Adrenal gland (tissue), 12 donors: ENCODE measurements around the gene CADM1. TPM values are rescaled to one million over a fixed set of nuclear protein-coding genes. Genes with fewer than 3 reads are reported as not detected.

Experiments used
- DNase-seq, 7 donors: peaks; one replicate each; pipeline ENCODE4 v3.0.0-alpha.2; 2019 to 2020
- H3K27ac ChIP-seq, 5 donors: fragments of 200-600 bp; sonication (generic) in 4 of 5; 1 replicate in 3 of 5; 2 replicates in 2 of 5; pipeline versions ENCODE4 v1.5.1 to v1.8.0; 2016 to 2020; ENCODE audit warnings: mild to moderate bottlenecking in 1 of 5
- H3K27me3 ChIP-seq: fragments of 200-600 bp; 2 replicates; pipeline ENCODE4 v1.8.0; 2021
- H3K36me3 ChIP-seq, 2 donors: fragments of 200-600 bp; replicated peaks in 1 of 2; 1 replicate in 1 of 2; 2 replicates in 1 of 2; pipeline versions ENCODE4 v1.5.1 to v1.8.0; 2018 to 2022
- H3K4me1 ChIP-seq, 2 donors: fragments of 200-600 bp; replicated peaks in 1 of 2; 1 replicate in 1 of 2; 2 replicates in 1 of 2; pipeline versions ENCODE4 v1.5.1 to v1.8.0; 2018 to 2021
- H3K4me3 ChIP-seq, 4 donors: fragments of 200-600 bp; sonication (generic) in 3 of 4; one replicate each; pipeline ENCODE4 v1.5.1; 2016 to 2018
- H3K9me3 ChIP-seq, 3 donors: fragments of 200-600 bp; sonication (generic) in 1 of 3; replicated peaks in 1 of 3; 1 replicate in 2 of 3; 2 replicates in 1 of 3; pipeline versions ENCODE4 v1.5.1 to v1.8.0; 2016 to 2021
- POLR2A ChIP-seq, 2 donors: fragments of 450-650 bp; IDR thresholded peaks; one replicate each; pipeline ENCODE4 v1.6.1; 2017; ENCODE audit warnings: antibody characterized with exemption in 2 of 2, mild to moderate bottlenecking in 2 of 2, moderate library complexity in 1 of 2
- WGBS, 4 donors: extraction: QIAGEN DNeasy Blood & Tissue Kit in 2 of 4; methylation state at CpG; one replicate each; pipeline versions ENCODE4 v1.1.5 to v1.1.7; 2013 to 2017; 5-methylcytosine and 5-hydroxymethylcytosine counted together
- intact Hi-C, 2 donors: fragments of 100-400 bp; cut with DNase I; formaldehyde crosslinking; loops; one replicate each; pipeline versions ENCODE4 v1.14.1 to v1.15.0; 2022 to 2023
- polyA plus RNA-seq, 3 donors: library from polyadenylated mRNA; stranded (reverse); fragments of 200-250 nt in 2 of 3; fragments of 350-450 nt in 1 of 3; fragmentation: Illumina TruSeq in 1 of 3; extraction: RNeasy Lipid Tissue Mini Kit (QIAGEN cat#74804) in 1 of 3; gene quantifications; one replicate each; pipeline ENCODE4 v1.2.3, GENCODE V29; 2013 to 2014
- total RNA-seq, 9 donors: library from RNA; depleted of rRNA in 4 of 9; stranded (reverse); fragments of >200 nt in 4 of 9; fragments of 120-200 nt in 1 of 9; fragmentation: NEBNext Ultra II Directional in 1 of 9; extraction: Animal tissue kit (Norgen Biotek cat#: 25700) in 1 of 9; gene quantifications; one replicate each; pipeline versions ENCODE4 v1.1.0 to v1.2.4, GENCODE V29; 2013 to 2023
- TF ChIP-seq, protein P1 (sequence below), 6 experiments: fragments of 450-650 bp in 4 of 6; fragments of 200-600 bp in 2 of 6; sonication (generic) in 1 of 6; IDR thresholded peaks; 1 replicate in 5 of 6; 2 replicates in 1 of 6; pipeline versions ENCODE4 v1.5.1 to v1.8.0; 2016 to 2021; ENCODE audit warnings: antibody characterized with exemption in 6 of 6, mild to moderate bottlenecking in 2 of 6, moderate library complexity in 1 of 6
- donor health status: healthy with polysubstance abuse.
- donor health status: Bipolar disorder and iron deficiency.
- donor health status: DM: yes; HTN: yes; CAD: no.
- donor health status: DM: no; HTN: no; CAD: no.
- donor health status: DM: no; HTN: no; CAD: no.
- donor health status: DM: yes; HTN: yes; CAD: no.

CADM1 gene
- total and polyA plus RNA-seq, 12 donors = 21.6 to 256 (median 39.8) TPM

DNA sequence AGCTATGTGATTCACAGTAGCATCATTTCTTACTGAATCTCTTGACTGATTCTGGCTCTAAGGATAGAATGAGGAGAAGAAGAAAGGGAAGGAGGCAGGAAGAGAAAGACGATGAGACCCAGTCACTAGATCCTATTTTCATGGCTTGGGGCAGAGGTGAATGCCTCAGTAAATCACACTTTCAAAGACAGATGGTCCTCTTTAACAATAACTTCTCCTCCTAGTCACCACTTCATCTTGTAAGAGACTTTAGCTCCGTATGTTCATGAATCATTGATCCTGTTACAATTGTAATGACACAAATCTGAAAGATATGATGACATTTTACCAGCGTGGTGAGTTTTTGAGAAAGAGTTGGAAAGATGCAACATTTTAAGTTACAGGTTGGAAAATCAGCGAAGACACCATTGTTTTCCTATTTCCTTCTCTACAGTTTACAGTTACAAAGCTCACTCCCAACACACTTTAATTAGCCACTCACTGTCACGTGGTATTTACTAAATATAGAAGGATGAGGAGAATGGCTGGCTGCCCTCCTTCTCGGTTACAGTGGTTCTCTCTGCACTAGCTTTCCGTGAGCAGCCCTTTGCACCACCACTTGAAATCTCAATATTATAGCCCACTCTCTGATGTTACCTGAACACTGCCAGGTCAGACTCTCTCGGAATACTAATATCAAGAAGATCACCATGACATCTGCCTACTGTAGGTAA lies 205.8 kb downstream of the CADM1 start:
- Histone ChIP-seq H3K27me3 (no peaks in the 10 kb centered on the region), H3K36me3 (no peaks in the 10 kb centered on the region), H3K4me3 (no peak overlapping the region), H3K9me3 (no peaks in the 10 kb centered on the region), H3K4me1 (no peaks in the 10 kb centered on the region), H3K27ac (no peak overlapping the region)
- no peak for TF ChIP-seq POLR2A (IDR thresholded peaks at IDR 0.05)
- TF ChIP-seq, protein P1, sequence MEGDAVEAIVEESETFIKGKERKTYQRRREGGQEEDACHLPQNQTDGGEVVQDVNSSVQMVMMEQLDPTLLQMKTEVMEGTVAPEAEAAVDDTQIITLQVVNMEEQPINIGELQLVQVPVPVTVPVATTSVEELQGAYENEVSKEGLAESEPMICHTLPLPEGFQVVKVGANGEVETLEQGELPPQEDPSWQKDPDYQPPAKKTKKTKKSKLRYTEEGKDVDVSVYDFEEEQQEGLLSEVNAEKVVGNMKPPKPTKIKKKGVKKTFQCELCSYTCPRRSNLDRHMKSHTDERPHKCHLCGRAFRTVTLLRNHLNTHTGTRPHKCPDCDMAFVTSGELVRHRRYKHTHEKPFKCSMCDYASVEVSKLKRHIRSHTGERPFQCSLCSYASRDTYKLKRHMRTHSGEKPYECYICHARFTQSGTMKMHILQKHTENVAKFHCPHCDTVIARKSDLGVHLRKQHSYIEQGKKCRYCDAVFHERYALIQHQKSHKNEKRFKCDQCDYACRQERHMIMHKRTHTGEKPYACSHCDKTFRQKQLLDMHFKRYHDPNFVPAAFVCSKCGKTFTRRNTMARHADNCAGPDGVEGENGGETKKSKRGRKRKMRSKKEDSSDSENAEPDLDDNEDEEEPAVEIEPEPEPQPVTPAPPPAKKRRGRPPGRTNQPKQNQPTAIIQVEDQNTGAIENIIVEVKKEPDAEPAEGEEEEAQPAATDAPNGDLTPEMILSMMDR (IDR thresholded peaks at IDR 0.05) = no peak
- no peak for DNase-seq
- intact Hi-C loops = no loop called here
- WGBS, 4 donors = 81 to 85% (median 82%) methylated on average over 8 of the region's 8 CpGs

DNA sequence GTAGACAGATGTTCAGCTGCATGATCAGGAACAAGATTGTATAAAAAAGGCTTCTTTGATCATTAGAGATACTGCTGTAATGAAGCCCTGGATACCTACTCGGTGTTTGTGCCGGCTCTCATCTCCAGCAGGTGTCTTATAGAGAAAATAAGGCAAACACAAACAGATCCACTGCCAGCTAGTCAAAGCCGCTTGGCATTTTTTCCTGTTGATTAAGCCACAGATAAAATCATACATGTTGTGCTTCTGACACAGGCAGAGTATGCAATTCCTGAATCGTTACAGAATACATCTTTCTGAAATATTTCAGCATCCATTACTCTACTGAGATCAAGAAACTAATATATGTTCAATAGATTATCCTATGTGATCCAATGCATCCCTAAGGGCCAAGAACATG lies 206.9 kb downstream of the CADM1 start:
- no peak for DNase-seq
- H3K36me3 ChIP-seq = no peaks in the 10 kb centered on the region
- intact Hi-C loops = no loop called here
- no peak for TF ChIP-seq POLR2A (IDR thresholded peaks at IDR 0.05)
- TF ChIP-seq, protein P1 (IDR thresholded peaks at IDR 0.05) = no peak
- 73 to 86% (median 82%) methylated on average over 4 of the region's 4 CpGs for WGBS, 4 donors
- H3K9me3 ChIP-seq = no peaks in the 10 kb centered on the region
- no peak overlapping the region for H3K27ac ChIP-seq
- no peaks in the 10 kb centered on the region for H3K4me1 ChIP-seq
- no peaks in the 10 kb centered on the region for H3K27me3 ChIP-seq
- H3K4me3 ChIP-seq = no peak overlapping the region

DNA sequence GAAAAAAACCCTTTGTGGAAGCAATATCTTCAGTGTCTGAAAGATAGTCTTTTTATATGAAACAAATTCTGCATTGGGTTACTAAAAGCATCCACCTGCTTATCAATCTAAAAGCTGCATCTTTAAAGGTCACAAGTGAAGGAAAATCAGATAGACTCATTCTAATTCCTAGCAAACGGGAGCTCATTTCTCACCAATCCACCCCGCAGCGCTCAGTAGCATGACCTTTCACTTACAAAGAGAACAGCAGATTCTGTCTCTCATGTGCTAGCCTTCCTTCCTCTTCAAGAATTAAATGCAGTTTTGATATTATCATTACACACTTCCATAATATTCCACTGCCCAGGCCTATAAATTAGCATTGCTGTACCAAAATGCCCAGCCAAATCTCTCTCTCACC lies 212.9 kb downstream of the CADM1 start:
- TF ChIP-seq POLR2A (IDR thresholded peaks at IDR 0.05) = no peak
- TF ChIP-seq, protein P1 (IDR thresholded peaks at IDR 0.05) = no peak
- H3K27ac ChIP-seq = peak overlapping the region in 2 of 5 donors; percentile 25 to 49
- H3K9me3 ChIP-seq = no peaks in the 10 kb centered on the region
- WGBS, 4 donors = 31 to 39% (median 37%) methylated on average over 3 of the region's 3 CpGs
- peak in 3 of 7 donors; percentile 22 to 38 (median 28) for DNase-seq
- peaks cover 0 to 11% of the 10 kb centered on the region in 2 donors for H3K4me1 ChIP-seq
- intact Hi-C loops = no loop called here
- H3K4me3 ChIP-seq = no peak overlapping the region
- H3K27me3 ChIP-seq = no peaks in the 10 kb centered on the region
- no peaks in the 10 kb centered on the region for H3K36me3 ChIP-seq

DNA sequence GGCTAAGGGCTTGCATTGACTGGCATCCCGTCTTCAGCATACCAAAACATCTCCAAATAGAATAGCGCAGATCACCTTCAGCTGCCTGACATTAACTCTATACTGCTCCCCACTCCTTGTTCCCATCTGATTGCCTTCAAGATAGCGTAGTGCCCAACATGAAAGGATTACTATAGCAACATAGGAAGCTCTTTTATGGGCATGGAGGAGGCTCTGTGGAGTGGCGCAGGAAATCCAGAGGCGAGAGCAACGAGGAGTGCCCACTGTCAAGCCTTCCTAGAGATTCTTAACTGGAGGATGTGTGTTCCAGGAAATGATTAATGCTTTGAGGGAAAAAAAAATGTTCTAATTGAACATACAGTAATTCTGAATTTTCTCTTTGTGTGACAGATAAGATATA lies 213.3 kb downstream of the CADM1 start:
- H3K27me3 ChIP-seq = no peaks in the 10 kb centered on the region
- no peaks in the 10 kb centered on the region for H3K36me3 ChIP-seq
- 68 to 83% (median 70%) methylated on average over 6 of the region's 6 CpGs for WGBS, 4 donors
- no peak overlapping the region for H3K4me3 ChIP-seq
- intact Hi-C loops = no loop called here
- no peak for DNase-seq
- no peaks in the 10 kb centered on the region for H3K9me3 ChIP-seq
- peak overlapping the region in 2 of 5 donors; percentile 25 to 49 for H3K27ac ChIP-seq
- H3K4me1 ChIP-seq = peaks cover 0 to 11% of the 10 kb centered on the region in 2 donors
- TF ChIP-seq, protein P1 (IDR thresholded peaks at IDR 0.05) = no peak
- no peak for TF ChIP-seq POLR2A (IDR thresholded peaks at IDR 0.05)
